22Rv1 (cell line): Measurements from ENCODE around the gene MEIS1.

Experiments
- ZFX ChIP-seq: fragments of 450-650 bp; IDR thresholded peaks from 2 replicates; pipeline ENCODE4 v1.6.1; 2017; ENCODE audit warnings: antibody characterized with exemption, borderline replicate concordance
- TF ChIP-seq, protein P1 (sequence below): fragments of 450-650 bp; IDR thresholded peaks from 2 replicates; pipeline ENCODE4 v1.5.1; 2017; ENCODE audit warnings: mild to moderate bottlenecking

- TF ChIP-seq, protein P1, sequence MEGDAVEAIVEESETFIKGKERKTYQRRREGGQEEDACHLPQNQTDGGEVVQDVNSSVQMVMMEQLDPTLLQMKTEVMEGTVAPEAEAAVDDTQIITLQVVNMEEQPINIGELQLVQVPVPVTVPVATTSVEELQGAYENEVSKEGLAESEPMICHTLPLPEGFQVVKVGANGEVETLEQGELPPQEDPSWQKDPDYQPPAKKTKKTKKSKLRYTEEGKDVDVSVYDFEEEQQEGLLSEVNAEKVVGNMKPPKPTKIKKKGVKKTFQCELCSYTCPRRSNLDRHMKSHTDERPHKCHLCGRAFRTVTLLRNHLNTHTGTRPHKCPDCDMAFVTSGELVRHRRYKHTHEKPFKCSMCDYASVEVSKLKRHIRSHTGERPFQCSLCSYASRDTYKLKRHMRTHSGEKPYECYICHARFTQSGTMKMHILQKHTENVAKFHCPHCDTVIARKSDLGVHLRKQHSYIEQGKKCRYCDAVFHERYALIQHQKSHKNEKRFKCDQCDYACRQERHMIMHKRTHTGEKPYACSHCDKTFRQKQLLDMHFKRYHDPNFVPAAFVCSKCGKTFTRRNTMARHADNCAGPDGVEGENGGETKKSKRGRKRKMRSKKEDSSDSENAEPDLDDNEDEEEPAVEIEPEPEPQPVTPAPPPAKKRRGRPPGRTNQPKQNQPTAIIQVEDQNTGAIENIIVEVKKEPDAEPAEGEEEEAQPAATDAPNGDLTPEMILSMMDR, result no peak
- TF ChIP-seq ZFX, result no peak
Measured at GRCh38 chr2:66478731-66479316, 43.9 kb downstream of the MEIS1 start.
